K562 (cell line): ENCODE results near the gene LDLR. TPM values are rescaled to one million over a fixed set of nuclear protein-coding genes. Genes with fewer than 3 reads are reported as not detected.

Experiments used
- ATAC-seq: fragments of 200-7000 bp; cut with Tn5 transposase; 3 replicates; pipeline ENCODE4 v1.9.1; 2020; ENCODE audit warnings: moderate library complexity
- BruUV-seq: library from RNA; stranded (reverse); fragments of 400-500 nt; replicated peaks from 2 replicates; lab custom pipeline; 2021; lab: Mats Ljungman, UMichigan
- CTCF ChIA-PET: fragments of 300-600 bp; formaldehyde crosslinking; extraction: SDS; loops from one replicate; lab custom pipeline; 2021; ENCODE audit warnings: low intra/inter-chr PET ratio; lab: Yijun Ruan, JAX
- POLR2A ChIA-PET: fragments of 300-600, 350-650 bp; sonication (Branson Sonifier 250); formaldehyde crosslinking; extraction: SDS; loops from one replicate; lab custom pipeline; 2021; ENCODE audit warnings: antibody characterized with exemption, inconsistent platforms; lab: Yijun Ruan, JAX
- DNase-seq, 4 experiments: peaks; one replicate each; pipeline versions ENCODE4 v3.0.0 to v3.0.0-alpha.2; 2011 to 2018; ENCODE audit warnings: low spot score in 3 of 4, mixed read lengths in 3 of 4; ENCODE audit errors: extremely low read depth in 1 of 4
- FAIRE-seq: peaks from 2 replicates; lab custom pipeline; 2011; peaks lifted over from hg19 to GRCh38; lab: Jason Lieb, UNC
- H2AFZ ChIP-seq: 2 replicates; pipeline ENCODE4 v1.6.0; 2011; ENCODE audit warnings: low read depth, low read length, control low read depth, inconsistent platforms
- H3K27ac ChIP-seq: fragments of 200-600 bp; 3 replicates; pipeline ENCODE4 v1.8.0; 2011; ENCODE audit warnings: low read depth, mild to moderate bottlenecking, control low read depth, inconsistent platforms, low read length, moderate library complexity, mixed read lengths; ENCODE audit errors: extremely low read depth
- H3K27me3 ChIP-seq, 2 experiments: fragments of 300-600 bp in 1 of 2; 2 replicates in 1 of 2; 3 replicates in 1 of 2; pipeline versions ENCODE4 v1.6.0 to v1.8.0; 2011; ENCODE audit warnings: inconsistent platforms in 2 of 2, low read length in 2 of 2, mild to moderate bottlenecking in 1 of 2, mixed read lengths in 1 of 2, moderate library complexity in 1 of 2; ENCODE audit not compliant: control insufficient read depth in 2 of 2, insufficient read depth in 2 of 2
- H3K36me3 ChIP-seq: fragments of 300-600 bp; 3 replicates; pipeline ENCODE4 v1.8.0; 2011; ENCODE audit warnings: mild to moderate bottlenecking, low read length, inconsistent platforms; ENCODE audit not compliant: control insufficient read depth, insufficient read depth
- H3K4me1 ChIP-seq, 2 experiments: fragments of 200-600 bp in 1 of 2; replicated peaks in 1 of 2; 2 replicates in 1 of 2; 3 replicates in 1 of 2; pipeline versions ENCODE4 v1.5.1 to v1.8.0; 2011; ENCODE audit warnings: inconsistent platforms in 2 of 2, low read length in 2 of 2, mild to moderate bottlenecking in 1 of 2, mixed read lengths in 1 of 2, moderate library complexity in 1 of 2; ENCODE audit not compliant: control insufficient read depth in 2 of 2, insufficient read depth in 2 of 2
- H3K4me2 ChIP-seq: 2 replicates; pipeline ENCODE4 v1.6.1; 2011; ENCODE audit warnings: low read length, control low read depth, inconsistent platforms, mixed read lengths; ENCODE audit not compliant: insufficient read depth
- H3K4me3 ChIP-seq: fragments of 200-600 bp; sonication (generic), shearing (Covaris generic); 2 replicates; pipeline ENCODE4 v1.5.1; 2016; ENCODE audit warnings: control low read depth, inconsistent platforms
- H3K79me2 ChIP-seq: fragments of 200-600 bp; 3 replicates; pipeline ENCODE4 v1.8.0; 2011; ENCODE audit warnings: low read length, inconsistent platforms; ENCODE audit not compliant: control insufficient read depth, insufficient read depth
- H3K9ac ChIP-seq, 2 experiments: 2 replicates each; pipeline versions ENCODE4 v1.6.0 to v1.6.1; 2011; ENCODE audit warnings: low read depth in 2 of 2, low read length in 2 of 2, control low read depth in 1 of 2, inconsistent platforms in 1 of 2, mild to moderate bottlenecking in 1 of 2, mixed read lengths in 1 of 2; ENCODE audit not compliant: insufficient read depth in 1 of 2
- H3K9me1 ChIP-seq: one replicate; pipeline ENCODE4 v1.6.0; 2011; ENCODE audit warnings: inconsistent platforms, mild to moderate bottlenecking, low read length, moderate library complexity; ENCODE audit not compliant: control insufficient read depth, insufficient read depth
- H3K9me3 ChIP-seq: replicated peaks from 2 replicates; pipeline ENCODE4 v1.5.1; 2011; ENCODE audit warnings: low read depth, low read length, inconsistent platforms; ENCODE audit not compliant: control insufficient read depth, insufficient read depth
- H4K20me1 ChIP-seq: replicated peaks from 2 replicates; pipeline ENCODE4 v1.6.1; 2011; ENCODE audit warnings: low read length, inconsistent platforms, mixed read lengths; ENCODE audit not compliant: control insufficient read depth, insufficient read depth
- E2F3 ChIP-seq: fragments of 250-450 bp; sonication (Bioruptor Pico); IDR thresholded peaks from 2 replicates; pipeline ENCODE4 v1.4.0; 2020; ENCODE audit warnings: mild to moderate bottlenecking
- GATA2 ChIP-seq: sonication (generic); formaldehyde crosslinking; IDR thresholded peaks from 2 replicates; pipeline ENCODE4 v1.4.0; 2020; ENCODE audit warnings: mild to moderate bottlenecking, missing genetic modification reagents
- HCFC1 ChIP-seq: IDR thresholded peaks from 2 replicates; pipeline ENCODE4 v1.6.1; 2012; ENCODE audit warnings: low read depth, low read length, improper control_type of control experiment
- KAT7 ChIP-seq: sonication (generic); formaldehyde crosslinking; IDR thresholded peaks from 2 replicates; pipeline ENCODE4 v1.8.0; 2022; ENCODE audit warnings: missing genetic modification reagents, mild to moderate bottlenecking, borderline replicate concordance
- NONO ChIP-seq, 2 experiments: fragments of 200-400 bp in 1 of 2; fragments of 450-650 bp in 1 of 2; formaldehyde crosslinking in 1 of 2; IDR thresholded peaks; 2 replicates each; pipeline ENCODE4 v1.6.1; 2017; ENCODE audit warnings: low read depth in 2 of 2, mild to moderate bottlenecking in 2 of 2, moderate library complexity in 2 of 2, low read length in 1 of 2
- RBM25 ChIP-seq: fragments of 200-400 bp; formaldehyde crosslinking; IDR thresholded peaks from 2 replicates; pipeline ENCODE4 v1.6.1; 2018; ENCODE audit warnings: low read length, low read depth, moderate library complexity; ENCODE audit not compliant: severe bottlenecking
- RBM34 ChIP-seq: fragments of 200-400 bp; formaldehyde crosslinking; IDR thresholded peaks from 2 replicates; pipeline ENCODE4 v1.6.1; 2018; ENCODE audit warnings: low read length, borderline replicate concordance; ENCODE audit not compliant: insufficient read depth
- RBM39 ChIP-seq: fragments of 200-400 bp; formaldehyde crosslinking; optimal IDR thresholded peaks from 2 replicates; pipeline ENCODE3; 2018; ENCODE audit warnings: low read depth, low read length
- STAT5A ChIP-seq: IDR thresholded peaks from 2 replicates; pipeline ENCODE4 v1.6.1; 2012; ENCODE audit warnings: low read length, inconsistent platforms, borderline replicate concordance
- XRCC4 ChIP-seq: IDR thresholded peaks from one replicate; pipeline ENCODE4 v1.6.1; 2011; ENCODE audit not compliant: insufficient read depth, insufficient read length; ENCODE audit errors: extremely low read depth
- ZC3H8 ChIP-seq: fragments of 450-650 bp; IDR thresholded peaks from 2 replicates; pipeline ENCODE4 v1.6.1; 2017
- ZNF124 ChIP-seq: sonication (generic); formaldehyde crosslinking; IDR thresholded peaks from 2 replicates; pipeline ENCODE4 v1.8.1; 2022; ENCODE audit warnings: missing genetic modification reagents
- ZNF253 ChIP-seq: fragments of 250-450 bp; sonication (Bioruptor Pico); conservative IDR thresholded peaks from 2 replicates; pipeline ENCODE4 v1.6.1; 2021; ENCODE audit warnings: mild to moderate bottlenecking
- ZNF764 ChIP-seq: fragments of 250-450 bp; sonication (Bioruptor Pico); IDR thresholded peaks from 2 replicates; pipeline ENCODE4 v1.4.0; 2020; ENCODE audit warnings: low read depth, mild to moderate bottlenecking, moderate library complexity
- WGBS: fragments of 100-300 bp; shearing (Covaris generic); methylation state at CpG from one replicate; pipeline ENCODE4 v1.1.6; 2016; ENCODE audit warnings: low coverage, mixed read lengths; ENCODE audit not compliant: insufficient coverage; ENCODE audit errors: missing lambda C conversion rate; 5-methylcytosine and 5-hydroxymethylcytosine counted together
- in situ Hi-C: fragments of 300-500 bp; cut with MboI; formaldehyde crosslinking; loops from 4 replicates; pipeline ENCODE4 v1.15.0; 2018; ENCODE audit warnings: inconsistent platforms, mixed read lengths
- intact Hi-C: fragments of 100-400 bp; cut with micrococcal nuclease; formaldehyde crosslinking; loops from 2 replicates; pipeline ENCODE4 v1.14.2; 2022
- polyA plus RNA-seq, 8 experiments: library from polyadenylated mRNA; depleted of rRNA in 4 of 8; stranded (reverse) in 5 of 8; unstranded in 3 of 8; fragments of >200 nt; fragmentation: Nextera tagmentation in 2 of 8; fragmentation: Illumina TruSeq in 1 of 8; extraction: Ambion mirVana in 2 of 8; extraction: Trizol in 1 of 8; gene quantifications; 2 replicates each; pipeline versions ENCODE4 v1.2.1 to v1.2.3, GENCODE V29; 2011 to 2014; ENCODE audit warnings: inconsistent platforms in 1 of 8, missing spikeins in 1 of 8
- total RNA-seq, 7 experiments: library from RNA; depleted of rRNA in 6 of 7; stranded (reverse); fragments of >200 nt in 6 of 7; fragmentation: Illumina TruSeq in 2 of 7; extraction: Trizol in 2 of 7; gene quantifications; 2 replicates each; pipeline versions ENCODE4 v1.2.1 to v1.2.3, GENCODE V29; 2011 to 2021; ENCODE audit warnings: low replicate concordance in 1 of 7

LDLR gene
- total and polyA plus RNA-seq, 9 of the 15 experiments (the other 6 are each of a cell fraction or from before 2014, with no cell fraction given) = 19.9 to 114 (median 56.3) TPM

- TF ChIP-seq RBM39 (no peak), ZNF764 (no peak), HCFC1 (no peak), XRCC4 (no peak), E2F3 (CRISPR knock-in tag) (no peak), ZNF124 (CRISPR knock-in tag) (no peak), RBM25 (no peak), ZC3H8 (no peak), GATA2 (CRISPR knock-in tag) (no peak), STAT5A (no peak), RBM34 (no peak), ZNF253 (CRISPR knock-in tag) (no peak), NONO (IDR thresholded peaks at IDR 0.05; ENCODE audit: low read depth in 2 of 2, low read length in 1 of 2) (no peak), KAT7 (CRISPR knock-in tag) (no peak)
- intact Hi-C loops (no loop called here), in situ Hi-C loops (no loop called here)
- H3K4me3 ChIP-seq = no peak overlapping the region
- POLR2A ChIA-PET = no interaction called here
- BruUV-seq = no TSS peak
- CTCF ChIA-PET = no interaction called here
- FAIRE-seq (no peak), DNase-seq (no peak), ATAC-seq (no peak)
- H3K27me3 ChIP-seq = no peaks in the 10 kb centered on the region
- no peaks in the 10 kb centered on the region for H4K20me1 ChIP-seq
- peaks cover 0 to 3% of the 10 kb centered on the region in 2 experiments; a peak in 1 of 5 replicates for H3K4me1 ChIP-seq
- no peaks in the 10 kb centered on the region for H3K9me3 ChIP-seq
- peaks cover 62% of the 10 kb centered on the region for H3K36me3 ChIP-seq
- H3K27ac ChIP-seq = no peak overlapping the region
- H3K9me1 ChIP-seq = no peaks in the 10 kb centered on the region
- no peaks in the 10 kb centered on the region for H3K79me2 ChIP-seq
- H2AFZ ChIP-seq = no peak overlapping the region
- WGBS = 98% methylated on average over 5 of the region's 5 CpGs
- no peak overlapping the region for H3K4me2 ChIP-seq
- no peak overlapping the region for H3K9ac ChIP-seq
Measured at GRCh38 chr19:11171144-11171543, 81.9 kb downstream of the LDLR start.
